A549 (cell line): Measurements from ENCODE around the gene NT5C. TPM values are rescaled to one million over a fixed set of nuclear protein-coding genes. Genes with fewer than 3 reads are reported as not detected.

Source experiments
- ATOH8 ChIP-seq: fragments of 250-450 bp; sonication (Bioruptor Pico); IDR thresholded peaks from 2 replicates; pipeline ENCODE4 v1.5.0; 2020; ENCODE audit warnings: low read depth, mild to moderate bottlenecking, moderate library complexity
- BCL3 ChIP-seq: fragments of >200 bp; sonication (Bioruptor Twin); formaldehyde crosslinking; IDR thresholded peaks from 3 replicates; pipeline ENCODE4 v1.6.1; 2016
- BHLHE40 ChIP-seq: IDR thresholded peaks from 2 replicates; pipeline ENCODE4 v1.6.1; 2012; ENCODE audit warnings: low read depth, low read length, inconsistent platforms
- CBX2 ChIP-seq: fragments of 200-600 bp; sonication (generic); IDR thresholded peaks from 2 replicates; pipeline ENCODE4 v1.6.1; 2016; ENCODE audit warnings: low read depth, mild to moderate bottlenecking, borderline replicate concordance
- CEBPB ChIP-seq, 2 experiments: fragments of >200 bp in 1 of 2; sonication (Bioruptor Twin) in 1 of 2; formaldehyde crosslinking in 1 of 2; IDR thresholded peaks; 2 replicates each; pipeline ENCODE4 v1.6.1; 2012 to 2016
- EHMT2 ChIP-seq: fragments of 200-600 bp; sonication (generic); IDR thresholded peaks from 2 replicates; pipeline ENCODE4 v1.6.1; 2016; ENCODE audit warnings: antibody characterized with exemption, low read depth, mild to moderate bottlenecking, moderate library complexity
- EP300 ChIP-seq, 2 experiments: fragments of >200 bp; sonication (Bioruptor Twin); formaldehyde crosslinking; IDR thresholded peaks; 2 replicates in 1 of 2; 3 replicates in 1 of 2; pipeline ENCODE4 v1.6.1; 2016 to 2017
- ESRRA ChIP-seq: fragments of 150-350 bp; IDR thresholded peaks from 2 replicates; pipeline ENCODE4 v1.6.1; 2014; ENCODE audit warnings: mild to moderate bottlenecking, low read length, borderline replicate concordance
- FOSL2 ChIP-seq, 2 experiments: fragments of 450-650 bp in 1 of 2; fragments of >200 bp in 1 of 2; sonication (Bioruptor Twin) in 1 of 2; formaldehyde crosslinking; IDR thresholded peaks; 2 replicates each; pipeline versions ENCODE4 v1.5.0 to v1.6.1; 2016 to 2020; ENCODE audit warnings: mild to moderate bottlenecking in 1 of 2, moderate library complexity in 1 of 2
- FOXS1 ChIP-seq: fragments of 250-450 bp; sonication (Bioruptor Pico); IDR thresholded peaks from 2 replicates; pipeline ENCODE4 v1.5.0; 2020; ENCODE audit warnings: mild to moderate bottlenecking, moderate library complexity
- HDAC2 ChIP-seq: fragments of 200-600 bp; sonication (generic); IDR thresholded peaks from 2 replicates; pipeline ENCODE4 v1.6.1; 2016
- HEYL ChIP-seq: fragments of 250-450 bp; sonication (Bioruptor Pico); IDR thresholded peaks from 2 replicates; pipeline ENCODE4 v1.8.0; 2021; ENCODE audit warnings: mild to moderate bottlenecking, moderate library complexity
- HOXA7 ChIP-seq: fragments of 250-450 bp; sonication (Bioruptor Pico); IDR thresholded peaks from 2 replicates; pipeline ENCODE4 v1.5.0; 2020; ENCODE audit warnings: mild to moderate bottlenecking, moderate library complexity
- HOXB5 ChIP-seq: fragments of 250-450 bp; sonication (Bioruptor Pico); IDR thresholded peaks from 2 replicates; pipeline ENCODE4 v1.5.0; 2020; ENCODE audit warnings: mild to moderate bottlenecking, moderate library complexity
- JUN ChIP-seq, 2 experiments: fragments of >200 bp; sonication (Bioruptor Twin); formaldehyde crosslinking; IDR thresholded peaks; 2 replicates in 1 of 2; 3 replicates in 1 of 2; pipeline ENCODE4 v1.6.1; 2016 to 2017
- KDM1A ChIP-seq: fragments of 200-600 bp; sonication (generic); IDR thresholded peaks from 2 replicates; pipeline ENCODE4 v1.6.1; 2016; ENCODE audit warnings: low read depth, mild to moderate bottlenecking
- MAFK ChIP-seq: fragments of 450-650 bp; IDR thresholded peaks from 2 replicates; pipeline ENCODE4 v1.6.1; 2014; ENCODE audit not compliant: partially characterized antibody
- MAZ ChIP-seq: fragments of 150-350 bp; IDR thresholded peaks from 2 replicates; pipeline ENCODE4 v1.6.1; 2014; ENCODE audit warnings: antibody characterized with exemption, low read depth, low read length, borderline replicate concordance
- MYC ChIP-seq: IDR thresholded peaks from 2 replicates; pipeline ENCODE4 v1.6.1; 2012; ENCODE audit warnings: mild to moderate bottlenecking, inconsistent platforms, low read length, improper control_type of control experiment, borderline replicate concordance
- NPAS2 ChIP-seq: fragments of 250-450 bp; sonication (Bioruptor Pico); IDR thresholded peaks from 2 replicates; pipeline ENCODE4 v1.8.0; 2022; ENCODE audit warnings: mild to moderate bottlenecking, moderate library complexity, borderline replicate concordance
- PHF8 ChIP-seq: fragments of 200-600 bp; sonication (generic); IDR thresholded peaks from 2 replicates; pipeline ENCODE4 v1.6.1; 2016; ENCODE audit warnings: low read depth, mild to moderate bottlenecking, antibody characterized with exemption, moderate library complexity, borderline replicate concordance
- POLR2AphosphoS2 ChIP-seq: conservative IDR thresholded peaks from 2 replicates; pipeline ENCODE4 v1.6.1; 2012; ENCODE audit warnings: low read length, improper control_type of control experiment, inconsistent platforms
- RAD21 ChIP-seq, 2 experiments: fragments of >200 bp in 1 of 2; sonication (Bioruptor Twin) in 1 of 2; formaldehyde crosslinking in 1 of 2; IDR thresholded peaks in 1 of 2; conservative IDR thresholded peaks in 1 of 2; 2 replicates in 1 of 2; 3 replicates in 1 of 2; pipeline ENCODE4 v1.6.1; 2012 to 2018; ENCODE audit warnings: inconsistent platforms in 1 of 2
- RARB ChIP-seq: fragments of 250-450 bp; sonication (Bioruptor Pico); IDR thresholded peaks from 2 replicates; pipeline ENCODE4 v1.8.0; 2021; ENCODE audit warnings: mild to moderate bottlenecking, moderate library complexity
- RNF2 ChIP-seq: fragments of 200-600 bp; sonication (generic); IDR thresholded peaks from 2 replicates; pipeline ENCODE4 v1.6.1; 2016; ENCODE audit warnings: low read depth, mild to moderate bottlenecking, antibody characterized with exemption, moderate library complexity, borderline replicate concordance
- SMC3 ChIP-seq: fragments of >200 bp; sonication (Bioruptor Twin); formaldehyde crosslinking; IDR thresholded peaks from 3 replicates; pipeline ENCODE4 v1.6.1; 2018; ENCODE audit warnings: inconsistent platforms
- SREBF2 ChIP-seq: fragments of 450-650 bp; IDR thresholded peaks from 2 replicates; pipeline ENCODE4 v1.6.1; 2014; ENCODE audit warnings: mild to moderate bottlenecking, moderate library complexity
- TFCP2L1 ChIP-seq: fragments of 250-450 bp; sonication (Bioruptor Pico); IDR thresholded peaks from 2 replicates; pipeline ENCODE4 v1.5.0; 2021; ENCODE audit warnings: mild to moderate bottlenecking
- TP53 ChIP-seq: fragments of 250-450 bp; sonication (Bioruptor Pico); IDR thresholded peaks from 2 replicates; pipeline ENCODE4 v1.5.0; 2021; ENCODE audit warnings: mild to moderate bottlenecking, moderate library complexity
- ZFP36 ChIP-seq: fragments of 450-650 bp; IDR thresholded peaks from 2 replicates; pipeline ENCODE4 v1.6.1; 2014; ENCODE audit warnings: borderline replicate concordance; ENCODE audit not compliant: partially characterized antibody
- ZNF302 ChIP-seq: fragments of 250-450 bp; sonication (Bioruptor Pico); IDR thresholded peaks from 2 replicates; pipeline ENCODE4 v1.9.0; 2021; ENCODE audit warnings: inconsistent platforms, mild to moderate bottlenecking, moderate library complexity
- polyA plus RNA-seq, 4 experiments: library from polyadenylated mRNA; depleted of rRNA in 3 of 4; stranded (reverse); fragments of >200 nt; fragmentation: RNase III in 1 of 4; extraction: RNeasy Plus Mini Kit Qiagen cat#74134 plus additional on column Dnase treatment in 1 of 4; gene quantifications; 2 replicates in 3 of 4; 3 replicates in 1 of 4; pipeline ENCODE4 v1.2.3, GENCODE V29; 2011 to 2017
- TF ChIP-seq, protein P1 (sequence below): IDR thresholded peaks from 2 replicates; pipeline ENCODE4 v1.6.1; 2012; ENCODE audit warnings: low read depth, borderline replicate concordance
- TF ChIP-seq, protein P2 (sequence below): IDR thresholded peaks from 2 replicates; pipeline ENCODE4 v1.6.1; 2012
- TF ChIP-seq, protein P3 (sequence below): fragments of 200-600 bp; sonication (generic); IDR thresholded peaks from 2 replicates; pipeline ENCODE4 v1.6.1; 2016; ENCODE audit warnings: antibody characterized with exemption, mild to moderate bottlenecking, moderate library complexity

The NT5C gene
- polyA plus RNA-seq, 2 of the 4 experiments (the other 2 are of a cell fraction), result 73.7 to 91.4 TPM

DNA sequence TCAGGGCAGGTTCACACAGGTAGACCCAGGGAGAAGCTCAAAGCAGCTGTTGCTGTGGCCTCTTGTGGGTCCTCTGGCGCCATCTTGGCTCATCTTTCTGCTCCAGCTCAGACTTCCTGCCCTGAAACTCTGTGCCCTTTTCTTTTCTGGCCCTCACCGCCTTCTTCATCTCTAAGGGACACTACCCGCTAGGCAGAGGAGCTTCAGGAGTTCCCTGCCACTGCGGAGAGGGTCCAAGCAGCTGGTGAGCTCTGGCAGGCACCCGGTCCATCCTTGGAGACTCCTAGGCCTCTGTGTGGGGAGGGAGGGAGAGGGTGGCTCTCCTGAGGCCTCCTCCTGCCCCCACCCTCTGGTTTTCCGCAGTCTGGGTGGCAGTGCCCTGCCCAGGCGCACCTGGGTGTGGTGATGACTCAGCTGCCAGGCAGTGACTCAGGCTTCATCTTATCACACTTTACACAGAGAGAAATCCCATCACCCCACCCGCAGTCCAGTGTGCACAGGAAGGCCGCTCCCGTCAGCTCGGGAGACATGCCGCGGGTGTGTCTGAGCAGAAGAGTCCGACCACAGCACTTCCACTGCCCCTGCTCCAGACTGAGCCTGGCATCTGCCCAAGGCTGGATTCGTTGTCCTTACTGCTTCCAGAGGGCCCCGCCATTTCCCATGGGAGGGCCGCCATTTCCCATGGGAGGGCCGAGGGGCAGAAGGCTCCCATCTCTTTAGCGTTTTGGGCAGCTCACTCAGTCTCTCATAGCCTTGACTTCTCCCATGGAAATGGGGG, 7.3 kb downstream of the NT5C start (continued):
- TF ChIP-seq BHLHE40 (0 out of 2 replicates have a peak, but pooled peaks have one; percentile 3), MYC (peak; percentile 91), SMC3 (peak; percentile 46; the same call in 2 of the 3 replicates), EHMT2 (peak; percentile 63; the same call in 1 of the 2 replicates), PHF8 (no peak), HOXA7 (peak; percentile 95), SREBF2 (no peak), NPAS2 (CRISPR knock-in tag) (peak; percentile 49; the same call in 1 of the 2 replicates), ESRRA (no peak), TP53 (CRISPR knock-in tag) (peak; percentile 90), HOXB5 (CRISPR knock-in tag) (peak; percentile 97), KDM1A (no peak), POLR2AphosphoS2 (peak; percentile 76), HDAC2 (no peak), RNF2 (no peak), TFCP2L1 (CRISPR knock-in tag) (peak; percentile 92), MAFK (peak; percentile 99), RARB (CRISPR knock-in tag) (0 out of 2 replicates have a peak, but pooled peaks have one; percentile 66), EP300 (IDR thresholded peaks at IDR 0.05) (peak; percentile 30 to 80; a peak in 3 of 5 replicates), RAD21 (conservative IDR thresholded peaks at IDR 0.05 in 1 of 2, IDR thresholded peaks at IDR 0.05 in 1 of 2) (peak; percentile 30 to 39; a peak in 4 of 5 replicates), FOSL2 (IDR thresholded peaks at IDR 0.05) (peak; percentile 98), FOSL2 (CRISPR knock-in tag; IDR thresholded peaks at IDR 0.05) (peak; percentile 100), CBX2 (no peak), ZFP36 (no peak), ZNF302 (CRISPR knock-in tag) (peak; percentile 95), CEBPB (IDR thresholded peaks at IDR 0.05) (peak in 1 of 2 experiments; percentile 63; a peak in 1 of 4 replicates), FOXS1 (CRISPR knock-in tag) (peak; percentile 90; the same call in 1 of the 2 replicates), BCL3 (no peak; the same call in 1 of the 3 replicates), HEYL (CRISPR knock-in tag) (peak; percentile 95), MAZ (peak; percentile 99), ATOH8 (CRISPR knock-in tag) (peak; percentile 91), JUN (IDR thresholded peaks at IDR 0.05) (peak; percentile 94 to 99)
- TF ChIP-seq, protein P1, sequence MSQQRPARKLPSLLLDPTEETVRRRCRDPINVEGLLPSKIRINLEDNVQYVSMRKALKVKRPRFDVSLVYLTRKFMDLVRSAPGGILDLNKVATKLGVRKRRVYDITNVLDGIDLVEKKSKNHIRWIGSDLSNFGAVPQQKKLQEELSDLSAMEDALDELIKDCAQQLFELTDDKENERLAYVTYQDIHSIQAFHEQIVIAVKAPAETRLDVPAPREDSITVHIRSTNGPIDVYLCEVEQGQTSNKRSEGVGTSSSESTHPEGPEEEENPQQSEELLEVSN, result peak; percentile 83
- TF ChIP-seq, protein P2, sequence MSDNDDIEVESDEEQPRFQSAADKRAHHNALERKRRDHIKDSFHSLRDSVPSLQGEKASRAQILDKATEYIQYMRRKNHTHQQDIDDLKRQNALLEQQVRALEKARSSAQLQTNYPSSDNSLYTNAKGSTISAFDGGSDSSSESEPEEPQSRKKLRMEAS, result peak; percentile 97
- TF ChIP-seq, protein P3, sequence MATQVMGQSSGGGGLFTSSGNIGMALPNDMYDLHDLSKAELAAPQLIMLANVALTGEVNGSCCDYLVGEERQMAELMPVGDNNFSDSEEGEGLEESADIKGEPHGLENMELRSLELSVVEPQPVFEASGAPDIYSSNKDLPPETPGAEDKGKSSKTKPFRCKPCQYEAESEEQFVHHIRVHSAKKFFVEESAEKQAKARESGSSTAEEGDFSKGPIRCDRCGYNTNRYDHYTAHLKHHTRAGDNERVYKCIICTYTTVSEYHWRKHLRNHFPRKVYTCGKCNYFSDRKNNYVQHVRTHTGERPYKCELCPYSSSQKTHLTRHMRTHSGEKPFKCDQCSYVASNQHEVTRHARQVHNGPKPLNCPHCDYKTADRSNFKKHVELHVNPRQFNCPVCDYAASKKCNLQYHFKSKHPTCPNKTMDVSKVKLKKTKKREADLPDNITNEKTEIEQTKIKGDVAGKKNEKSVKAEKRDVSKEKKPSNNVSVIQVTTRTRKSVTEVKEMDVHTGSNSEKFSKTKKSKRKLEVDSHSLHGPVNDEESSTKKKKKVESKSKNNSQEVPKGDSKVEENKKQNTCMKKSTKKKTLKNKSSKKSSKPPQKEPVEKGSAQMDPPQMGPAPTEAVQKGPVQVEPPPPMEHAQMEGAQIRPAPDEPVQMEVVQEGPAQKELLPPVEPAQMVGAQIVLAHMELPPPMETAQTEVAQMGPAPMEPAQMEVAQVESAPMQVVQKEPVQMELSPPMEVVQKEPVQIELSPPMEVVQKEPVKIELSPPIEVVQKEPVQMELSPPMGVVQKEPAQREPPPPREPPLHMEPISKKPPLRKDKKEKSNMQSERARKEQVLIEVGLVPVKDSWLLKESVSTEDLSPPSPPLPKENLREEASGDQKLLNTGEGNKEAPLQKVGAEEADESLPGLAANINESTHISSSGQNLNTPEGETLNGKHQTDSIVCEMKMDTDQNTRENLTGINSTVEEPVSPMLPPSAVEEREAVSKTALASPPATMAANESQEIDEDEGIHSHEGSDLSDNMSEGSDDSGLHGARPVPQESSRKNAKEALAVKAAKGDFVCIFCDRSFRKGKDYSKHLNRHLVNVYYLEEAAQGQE, result no peak
